B cell (primary cell): ENCODE data around the gene SOHLH1. TPM values are rescaled to one million over a fixed set of nuclear protein-coding genes. Genes with fewer than 3 reads are reported as not detected.

Experiments used
- ATAC-seq: fragments of 200-7000 bp; cut with Tn5 transposase; one replicate; pipeline ENCODE4 v1.10.0; 2021; ENCODE audit warnings: low read depth, mild to moderate bottlenecking, moderate number of reproducible peaks, moderate library complexity
- CTCF ChIA-PET: fragments of 350-600 bp; sonication (Branson Sonifier 250); formaldehyde crosslinking; loops from one replicate; lab custom pipeline; 2021; ENCODE audit warnings: antibody characterized with exemption, inconsistent platforms; lab: Charles Lee
- POLR2A ChIA-PET: fragments of 350-600 bp; sonication (Branson Sonifier 250); formaldehyde crosslinking; loops from one replicate; lab custom pipeline; 2021; ENCODE audit warnings: antibody characterized with exemption; lab: Charles Lee
- DNase-seq: peaks from one replicate; pipeline ENCODE4 v3.0.0; 2013
- H2AFZ ChIP-seq: 2 replicates; pipeline ENCODE4 v1.6.1; 2012; ENCODE audit warnings: mild to moderate bottlenecking, low read depth, low read length; ENCODE audit not compliant: insufficient read depth, poor library complexity, severe bottlenecking
- H3K27ac ChIP-seq, 2 donors: 1 replicate in 1 of 2; 2 replicates in 1 of 2; pipeline ENCODE4 v1.5.1; 2012 to 2013; ENCODE audit warnings: low read length in 2 of 2, mild to moderate bottlenecking in 2 of 2, moderate library complexity in 1 of 2
- H3K27me3 ChIP-seq, 4 experiments: fragments of 200-600 bp in 1 of 4; sonication (generic) in 1 of 4; replicated peaks in 1 of 4; 1 replicate in 2 of 4; 2 replicates in 2 of 4; pipeline versions ENCODE4 v1.6.1 to v1.7.0; 2013 to 2016; ENCODE audit warnings: low read length in 3 of 4, mild to moderate bottlenecking in 2 of 4, mixed read lengths in 1 of 4, moderate library complexity in 1 of 4; ENCODE audit not compliant: insufficient read depth in 4 of 4, control insufficient read depth in 3 of 4; ENCODE audit errors: control extremely low read depth in 1 of 4
- H3K36me3 ChIP-seq, 2 experiments: replicated peaks in 1 of 2; 1 replicate in 1 of 2; 2 replicates in 1 of 2; pipeline versions ENCODE4 v1.6.1 to v1.7.1; 2013; ENCODE audit warnings: low read length in 1 of 2; ENCODE audit not compliant: insufficient read depth in 2 of 2, control insufficient read depth in 1 of 2; ENCODE audit errors: control extremely low read depth in 1 of 2, extremely low read depth in 1 of 2
- H3K4me1 ChIP-seq, 2 donors: fragments of 200-600 bp in 1 of 2; sonication (generic) in 1 of 2; 1 replicate in 1 of 2; 2 replicates in 1 of 2; pipeline versions ENCODE4 v1.5.1 to v1.6.1; 2013 to 2017; ENCODE audit warnings: low read length in 2 of 2; ENCODE audit not compliant: control insufficient read depth in 2 of 2, insufficient read depth in 2 of 2
- H3K4me2 ChIP-seq: replicated peaks from 2 replicates; pipeline ENCODE3; 2012; ENCODE audit warnings: mild to moderate bottlenecking, low read depth, low read length; ENCODE audit not compliant: poor library complexity, severe bottlenecking
- H3K4me3 ChIP-seq, 5 experiments: fragments of 200-600 bp in 1 of 5; sonication (generic) in 1 of 5; 1 replicate in 3 of 5; 2 replicates in 2 of 5; pipeline versions ENCODE4 v1.5.1 to v1.7.0; 2011 to 2016; ENCODE audit warnings: low read length in 4 of 5, mild to moderate bottlenecking in 4 of 5, low read depth in 2 of 5, control low read depth in 1 of 5, moderate library complexity in 1 of 5; ENCODE audit not compliant: insufficient read depth in 1 of 5; ENCODE audit errors: control extremely low read depth in 1 of 5, extremely low read depth in 1 of 5
- H3K79me2 ChIP-seq: fragments of 200-600 bp; sonication (generic); one replicate; pipeline ENCODE4 v1.6.0; 2016; ENCODE audit warnings: low read length; ENCODE audit not compliant: control insufficient read depth, insufficient read depth
- H3K9ac ChIP-seq: fragments of 200-600 bp; sonication (generic); 2 replicates; pipeline ENCODE4 v1.6.1; 2017; ENCODE audit warnings: mild to moderate bottlenecking, low read length, moderate library complexity
- H3K9me3 ChIP-seq, 3 donors: one replicate each; pipeline versions ENCODE4 v1.6.1 to v1.7.1; 2013; ENCODE audit warnings: low read length in 2 of 3; ENCODE audit not compliant: control insufficient read depth in 2 of 3, insufficient read depth in 1 of 3; ENCODE audit errors: control extremely low read depth in 1 of 3
- H4K20me1 ChIP-seq: 2 replicates; pipeline ENCODE4 v1.6.0; 2012; ENCODE audit warnings: mild to moderate bottlenecking, low read length; ENCODE audit not compliant: insufficient read depth, control insufficient read depth, poor library complexity, severe bottlenecking
- H3K27ac Mint-ChIP-seq: one replicate; pipeline ENCODE4 v1.8.0; 2021; ENCODE audit warnings: mixed read lengths
- H3K27me3 Mint-ChIP-seq: one replicate; pipeline ENCODE4 v1.8.0; 2021; ENCODE audit warnings: mixed read lengths
- H3K4me1 Mint-ChIP-seq: one replicate; pipeline ENCODE4 v1.8.0; 2021; ENCODE audit warnings: mixed read lengths
- H3K4me3 Mint-ChIP-seq: one replicate; pipeline ENCODE4 v1.8.0; 2021; ENCODE audit warnings: mixed read lengths
- H3K9me3 Mint-ChIP-seq: one replicate; pipeline ENCODE4 v1.8.0; 2022; ENCODE audit warnings: mixed read lengths; ENCODE audit not compliant: insufficient read depth
- EZH2 ChIP-seq: IDR thresholded peaks from 2 replicates; pipeline ENCODE4 v1.6.1; 2012; ENCODE audit warnings: borderline replicate concordance, low read depth, mild to moderate bottlenecking, moderate library complexity, low read length; ENCODE audit not compliant: insufficient read depth, poor library complexity, severe bottlenecking
- WGBS: methylation state at CpG from one replicate; pipeline ENCODE4 v1.1.5; 2013; ENCODE audit warnings: missing lambda C conversion rate; ENCODE audit not compliant: insufficient coverage; 5-methylcytosine and 5-hydroxymethylcytosine counted together
- intact Hi-C: fragments of 100-400 bp; cut with micrococcal nuclease; formaldehyde crosslinking; loops from one replicate; pipeline ENCODE4 v1.10.0; 2022
- polyA plus RNA-seq: library from polyadenylated mRNA; depleted of rRNA; stranded (reverse); fragments of >200 nt; gene quantifications from 2 replicates; pipeline ENCODE4 v1.2.3, GENCODE V29; 2012
- total RNA-seq, 2 donors: library from RNA; stranded (reverse); fragments of 120-200 nt in 1 of 2; gene quantifications; 1 replicate in 1 of 2; 2 replicates in 1 of 2; pipeline versions ENCODE4 v1.2.3 to v1.2.4, GENCODE V29; 2013 to 2022
- TF ChIP-seq, protein P1 (sequence below): fragments of 200-600 bp; IDR thresholded peaks from one replicate; pipeline ENCODE4 v1.8.0; 2022; ENCODE audit warnings: antibody characterized with exemption, mild to moderate bottlenecking

The SOHLH1 gene
- total and polyA plus RNA-seq, 2 donors (not counting 1 experiment from before 2014, with no cell fraction given), result not detected

DNA sequence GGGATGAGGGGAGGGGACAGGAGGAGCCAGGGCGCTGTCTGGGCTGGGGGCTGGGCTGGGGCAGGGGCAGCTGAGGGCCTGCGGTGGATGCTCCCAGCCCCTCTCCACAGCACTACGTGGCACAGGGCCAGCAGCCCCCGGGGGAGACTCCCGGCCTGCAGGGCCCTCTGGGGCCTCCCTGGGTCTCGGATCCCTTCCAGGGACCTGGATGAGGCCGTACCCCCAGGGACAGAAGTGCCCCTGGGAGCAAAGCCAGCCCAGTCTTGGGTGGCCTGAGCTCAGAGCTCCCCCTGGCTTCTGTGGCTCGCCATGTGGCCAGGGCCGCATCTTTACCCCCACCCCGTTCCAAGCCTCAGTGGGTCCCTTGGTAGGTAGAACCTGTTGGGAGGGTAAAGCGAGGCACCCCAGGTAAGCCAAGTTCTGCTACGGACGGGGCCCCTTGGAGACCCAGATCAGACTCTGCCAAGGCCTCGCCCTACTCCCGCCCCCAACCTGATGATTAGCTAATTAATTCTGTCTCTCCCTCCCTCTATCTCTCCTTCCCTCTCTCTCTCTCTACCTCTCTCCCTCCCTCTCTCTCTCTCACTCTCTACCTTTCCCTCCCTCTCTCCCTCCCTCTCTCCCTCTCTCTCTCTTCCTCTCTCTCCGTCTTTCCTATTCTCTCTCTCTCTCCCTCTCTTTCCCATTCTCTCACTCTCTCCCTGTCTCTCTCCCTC lies 27.0 kb upstream of the SOHLH1 start:
- H3K4me1 ChIP-seq, result no peaks in the 10 kb centered on the region
- H3K9me3 Mint-ChIP-seq, result peaks cover 2% of the 10 kb centered on the region
- DNase-seq (no peak), ATAC-seq (no peak)
- H3K4me1 Mint-ChIP-seq, result no peaks in the 10 kb centered on the region
- H3K27me3 Mint-ChIP-seq, result peaks cover 16% of the 10 kb centered on the region
- H3K36me3 ChIP-seq, result no peaks in the 10 kb centered on the region
- no peak overlapping the region for H3K4me2 ChIP-seq
- H3K27ac ChIP-seq, result no peak overlapping the region
- no peaks in the 10 kb centered on the region for H3K79me2 ChIP-seq
- POLR2A ChIA-PET, result no interaction called here
- no peaks in the 10 kb centered on the region for H3K27me3 ChIP-seq
- H3K27ac Mint-ChIP-seq, result no peak overlapping the region
- CTCF ChIA-PET, result no interaction called here
- intact Hi-C loops, result no loop called here
- H3K4me3 Mint-ChIP-seq, result no peak overlapping the region
- no peak for TF ChIP-seq EZH2
- TF ChIP-seq, protein P1, sequence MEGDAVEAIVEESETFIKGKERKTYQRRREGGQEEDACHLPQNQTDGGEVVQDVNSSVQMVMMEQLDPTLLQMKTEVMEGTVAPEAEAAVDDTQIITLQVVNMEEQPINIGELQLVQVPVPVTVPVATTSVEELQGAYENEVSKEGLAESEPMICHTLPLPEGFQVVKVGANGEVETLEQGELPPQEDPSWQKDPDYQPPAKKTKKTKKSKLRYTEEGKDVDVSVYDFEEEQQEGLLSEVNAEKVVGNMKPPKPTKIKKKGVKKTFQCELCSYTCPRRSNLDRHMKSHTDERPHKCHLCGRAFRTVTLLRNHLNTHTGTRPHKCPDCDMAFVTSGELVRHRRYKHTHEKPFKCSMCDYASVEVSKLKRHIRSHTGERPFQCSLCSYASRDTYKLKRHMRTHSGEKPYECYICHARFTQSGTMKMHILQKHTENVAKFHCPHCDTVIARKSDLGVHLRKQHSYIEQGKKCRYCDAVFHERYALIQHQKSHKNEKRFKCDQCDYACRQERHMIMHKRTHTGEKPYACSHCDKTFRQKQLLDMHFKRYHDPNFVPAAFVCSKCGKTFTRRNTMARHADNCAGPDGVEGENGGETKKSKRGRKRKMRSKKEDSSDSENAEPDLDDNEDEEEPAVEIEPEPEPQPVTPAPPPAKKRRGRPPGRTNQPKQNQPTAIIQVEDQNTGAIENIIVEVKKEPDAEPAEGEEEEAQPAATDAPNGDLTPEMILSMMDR, result no peak
- no peak overlapping the region for H2AFZ ChIP-seq
- no peak overlapping the region for H3K9ac ChIP-seq
- H3K9me3 ChIP-seq, result peaks cover 0 to 17% (median 3%) of the 10 kb centered on the region in 3 donors
- WGBS, result 73% methylated on average over 15 of the region's 16 CpGs
- H4K20me1 ChIP-seq, result no peaks in the 10 kb centered on the region
- H3K4me3 ChIP-seq, result no peak overlapping the region

DNA sequence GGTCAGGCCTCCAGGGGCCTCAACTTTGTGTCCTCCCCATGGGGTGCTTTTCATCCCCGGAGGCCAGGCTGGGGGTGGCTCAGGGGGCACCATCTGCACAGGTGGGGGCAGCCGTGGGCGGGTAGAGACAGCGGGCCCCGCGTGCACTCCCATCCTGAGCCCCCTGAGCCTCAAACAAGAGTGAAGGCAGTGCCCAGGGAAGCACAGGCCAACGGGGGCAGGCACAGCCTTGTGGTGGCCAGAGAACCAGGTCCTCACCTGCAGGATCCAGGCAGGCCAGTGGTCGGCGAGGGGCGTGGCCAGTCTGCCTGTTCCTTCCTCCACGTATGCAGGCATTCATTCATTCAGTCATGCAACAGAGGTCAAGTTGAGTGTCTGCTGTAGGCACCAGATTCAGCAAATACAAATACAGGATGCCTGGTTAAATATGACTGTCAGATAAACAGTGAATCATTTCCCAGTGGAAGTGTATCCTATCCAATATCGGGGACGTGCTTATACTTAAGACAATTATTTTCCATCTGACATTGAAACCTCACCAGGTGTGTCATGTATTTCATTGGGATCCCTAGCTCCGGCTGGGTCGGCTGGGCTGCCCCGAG lies 25.0 kb upstream of the SOHLH1 start:
- no peak for ATAC-seq
- no peak overlapping the region for H2AFZ ChIP-seq
- H3K4me1 ChIP-seq, result no peaks in the 10 kb centered on the region
- Mint-ChIP-seq H3K9me3 (no peaks in the 10 kb centered on the region), H3K4me1 (no peaks in the 10 kb centered on the region), H3K4me3 (no peak overlapping the region), H3K27ac (no peak overlapping the region), H3K27me3 (peaks cover 11% of the 10 kb centered on the region)
- no peaks in the 10 kb centered on the region for H4K20me1 ChIP-seq
- no peaks in the 10 kb centered on the region for H3K36me3 ChIP-seq
- H3K79me2 ChIP-seq, result no peaks in the 10 kb centered on the region
- no peak overlapping the region for H3K4me3 ChIP-seq
- WGBS, result 74% methylated on average over 12 of the region's 16 CpGs
- intact Hi-C loops, result no loop called here
- TF ChIP-seq, protein P1, result no peak
- TF ChIP-seq EZH2, result no peak
- H3K9me3 ChIP-seq, result no peaks in the 10 kb centered on the region
- H3K27ac ChIP-seq, result no peak overlapping the region
- CTCF ChIA-PET, result no interaction called here
- no peak overlapping the region for H3K9ac ChIP-seq
- POLR2A ChIA-PET, result no interaction called here
- DNase-seq, result no peak
- H3K27me3 ChIP-seq, result no peaks in the 10 kb centered on the region
- no peak overlapping the region for H3K4me2 ChIP-seq
